HL-60 (cell line): Measurements from ENCODE around the gene NUDT12.

Experiments used
- DNase-seq, 2 experiments: peaks; one replicate each; pipeline ENCODE4 v3.0.0-alpha.2; 2010 to 2020; ENCODE audit warnings: low read depth in 1 of 2, low spot score in 1 of 2
- H3K27ac ChIP-seq: fragments of 250-450 bp; sonication (Bioruptor Pico); replicated peaks from 2 replicates; pipeline ENCODE4 v1.5.1; 2020; ENCODE audit warnings: mild to moderate bottlenecking, moderate library complexity
- H3K27me3 ChIP-seq: fragments of 250-450 bp; sonication (Bioruptor Pico); 2 replicates; pipeline ENCODE4 v1.5.1; 2021; ENCODE audit warnings: mild to moderate bottlenecking, moderate library complexity; ENCODE audit not compliant: insufficient read depth, poor library complexity, severe bottlenecking
- H3K4me3 ChIP-seq: replicated peaks from 2 replicates; pipeline ENCODE4 v1.5.1; 2011; ENCODE audit warnings: mild to moderate bottlenecking, control low read depth, low read length; ENCODE audit not compliant: insufficient read depth
- CTCF ChIP-seq: IDR thresholded peaks from one replicate; pipeline ENCODE4 v1.5.1; 2011; ENCODE audit warnings: low read length, control low read depth, inconsistent platforms; ENCODE audit not compliant: insufficient read depth
- GABPA ChIP-seq: IDR thresholded peaks from 2 replicates; pipeline ENCODE4 v1.6.1; 2012; ENCODE audit warnings: low read depth
- POLR2AphosphoS5 ChIP-seq: IDR thresholded peaks from 2 replicates; pipeline ENCODE4 v1.6.1; 2012; ENCODE audit warnings: low read depth
- REST ChIP-seq: IDR thresholded peaks from 2 replicates; pipeline ENCODE4 v1.6.1; 2012; ENCODE audit warnings: low read depth; ENCODE audit not compliant: insufficient replicate concordance
- SPI1 ChIP-seq: IDR thresholded peaks from 2 replicates; pipeline ENCODE4 v1.6.1; 2012; ENCODE audit warnings: low read depth, mild to moderate bottlenecking, borderline replicate concordance

The NUDT12 gene

GRCh38 chr5:103526164-103526915, 36.2 kb downstream of the NUDT12 start:
- H3K4me3 ChIP-seq = no peak overlapping the region
- DNase-seq = no peak
- no peak for TF ChIP-seq GABPA
- H3K27ac ChIP-seq = no peak overlapping the region
- H3K27me3 ChIP-seq = no peaks in the 10 kb centered on the region

- Histone ChIP-seq H3K27ac (no peak overlapping the region), H3K27me3 (no peaks in the 10 kb centered on the region), H3K4me3 (no peak overlapping the region)
- TF ChIP-seq REST = no peak
- TF ChIP-seq POLR2AphosphoS5 = no peak
- no peak for TF ChIP-seq GABPA
- no peak for TF ChIP-seq SPI1
- TF ChIP-seq CTCF = no peak
- DNase-seq = no peak
Observed at GRCh38 chr5:103525361-103525760, 37.2 kb downstream of the NUDT12 start.

- Histone ChIP-seq H3K27ac (no peak overlapping the region), H3K4me3 (no peak overlapping the region), H3K27me3 (no peaks in the 10 kb centered on the region)
- no peak for DNase-seq
- no peak for TF ChIP-seq SPI1
- no peak for TF ChIP-seq POLR2AphosphoS5
- no peak for TF ChIP-seq GABPA
- no peak for TF ChIP-seq REST
- no peak for TF ChIP-seq CTCF
Observed at GRCh38 chr5:103523319-103523718, 39.3 kb downstream of the NUDT12 start.

GRCh38 chr5:103522586-103522985, 40.0 kb downstream of the NUDT12 start:
- Histone ChIP-seq H3K27ac (no peak overlapping the region), H3K27me3 (no peaks in the 10 kb centered on the region), H3K4me3 (no peak overlapping the region)
- no peak for TF ChIP-seq CTCF
- no peak for TF ChIP-seq SPI1
- no peak for TF ChIP-seq POLR2AphosphoS5
- no peak for TF ChIP-seq GABPA
- TF ChIP-seq REST = no peak
- no peak for DNase-seq
